ENCODE results near the gene CBR3.

- TF ChIP-seq CTCF (IDR thresholded peaks at IDR 0.05 in 8 of 11, conservative IDR thresholded peaks at IDR 0.05 in 3 of 11): no peak
- TF ChIP-seq POLR2A (IDR thresholded peaks at IDR 0.05): no peak
These were observed 34.7 kb downstream of the CBR3 start for GRCh38 chr21:36169470-36170128.

All from spleen (tissue), 7 donors.